NCI-H1417 (cell line): ENCODE measurements around the gene EDARADD.

Experiments used
- DNase-seq, 3 experiments: peaks; one replicate each; lab custom pipeline; 2025; lab: John Stamatoyannopoulos, UW

EDARADD gene

DNA sequence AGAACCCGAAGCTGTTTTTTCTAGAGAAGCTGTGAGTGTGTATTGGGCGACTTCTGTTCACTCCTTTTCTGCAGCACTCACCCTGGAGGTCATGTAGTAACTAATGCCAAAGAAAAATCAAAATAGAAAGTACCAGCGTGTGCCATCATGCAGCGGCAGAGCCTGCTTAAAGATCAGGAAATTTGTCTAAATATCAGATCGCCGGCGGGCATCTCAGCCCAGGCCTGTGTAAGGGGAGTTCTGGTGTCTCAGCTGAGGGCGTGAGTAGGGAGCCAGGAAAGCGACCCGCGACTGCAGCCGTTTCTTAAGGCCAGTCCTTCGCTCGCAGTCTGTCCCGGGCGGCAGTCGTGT, 768 bp downstream of the EDARADD start:
- DNase-seq, result peak in 1 of 3 experiments; percentile 79

DNA sequence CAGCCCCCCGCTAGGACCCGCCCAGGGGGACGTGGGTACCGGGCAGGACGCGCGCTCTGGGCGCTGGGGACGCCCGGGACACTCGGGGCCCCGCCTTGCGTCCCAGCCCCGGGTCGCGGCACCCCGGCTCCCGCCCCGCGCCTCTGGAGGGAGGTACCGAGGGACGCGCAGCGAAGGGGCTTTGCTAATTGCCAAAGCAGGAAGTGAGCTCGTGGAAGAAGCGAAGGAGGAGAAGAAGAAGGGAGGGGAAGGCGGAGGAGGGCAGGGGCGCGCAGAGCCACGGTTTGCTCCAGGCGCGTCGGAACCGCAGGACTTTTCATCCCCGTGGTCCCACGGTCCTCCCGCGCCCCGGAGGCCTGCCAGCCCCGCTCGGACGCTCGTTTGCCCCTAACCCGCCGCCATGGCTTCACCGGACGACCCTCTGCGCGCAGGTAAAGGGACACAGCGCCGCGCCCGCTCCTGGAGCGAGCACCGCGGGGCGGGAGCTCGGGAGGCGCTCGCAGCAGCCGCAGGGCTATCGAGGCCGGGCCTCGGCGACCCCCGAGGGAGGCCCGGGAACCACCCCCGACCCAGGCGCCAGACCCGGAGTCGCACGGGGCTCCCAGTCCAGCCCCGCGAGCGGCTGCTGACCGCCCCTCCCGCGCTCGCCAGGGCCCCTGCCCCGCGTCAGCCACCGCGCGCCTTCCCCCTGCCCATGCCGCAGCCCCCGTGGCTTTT, 1.3 kb downstream of the EDARADD start:
- DNase-seq, result peak in 2 of 3 experiments; percentile 79

DNA sequence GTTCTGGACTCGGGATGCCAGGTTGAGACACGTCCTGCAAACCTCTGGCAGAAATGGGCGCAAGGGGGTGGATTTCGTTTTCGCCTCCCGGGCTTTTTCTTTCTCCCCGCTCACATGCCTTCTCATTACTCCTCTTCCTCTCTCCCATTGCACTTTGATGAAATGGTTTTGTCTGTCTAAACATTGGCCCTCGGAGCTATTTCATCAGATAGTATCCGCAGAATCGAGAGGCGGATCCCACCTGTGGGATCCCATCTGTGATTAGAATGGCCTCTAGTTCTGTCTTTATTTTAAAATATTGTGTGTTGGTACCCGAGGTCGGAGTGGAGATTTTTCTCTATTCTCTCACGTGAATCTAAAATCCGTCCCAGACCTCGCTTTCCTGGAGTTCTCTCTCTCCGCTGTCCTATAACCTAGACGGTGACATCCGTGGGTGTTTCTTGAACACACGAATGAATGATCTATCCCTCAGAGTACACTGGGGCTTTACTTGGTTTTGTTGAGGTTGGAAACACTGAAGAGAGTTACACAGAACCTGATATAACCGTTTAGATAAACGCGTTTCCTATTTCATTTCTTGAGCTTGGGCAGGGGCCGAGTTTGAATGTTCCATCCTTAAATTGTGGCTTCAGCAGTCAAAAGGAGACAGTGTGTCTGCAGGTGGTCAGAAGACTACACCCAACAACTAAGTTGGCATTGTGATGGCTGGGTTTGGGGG, 2.0 kb downstream of the EDARADD start:
- DNase-seq, result no peak

DNA sequence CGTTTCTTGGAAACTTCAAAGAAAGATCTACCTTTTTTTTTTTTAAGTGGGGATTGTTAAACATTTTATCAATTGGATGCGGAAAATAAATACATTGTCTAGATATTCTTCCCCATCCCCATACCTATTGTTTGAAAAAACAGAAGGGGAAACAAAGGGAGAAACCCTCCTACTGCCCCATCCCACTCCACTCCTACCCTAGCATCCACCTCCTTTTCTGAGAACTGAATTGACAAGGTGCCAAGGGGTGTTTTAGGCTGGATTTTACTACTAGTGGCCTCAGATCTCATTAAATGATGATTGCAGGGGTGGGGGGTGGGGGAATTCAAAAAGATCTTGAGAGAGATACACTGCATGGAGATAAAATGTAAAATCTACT, 2.6 kb downstream of the EDARADD start:
- no peak for DNase-seq

DNA sequence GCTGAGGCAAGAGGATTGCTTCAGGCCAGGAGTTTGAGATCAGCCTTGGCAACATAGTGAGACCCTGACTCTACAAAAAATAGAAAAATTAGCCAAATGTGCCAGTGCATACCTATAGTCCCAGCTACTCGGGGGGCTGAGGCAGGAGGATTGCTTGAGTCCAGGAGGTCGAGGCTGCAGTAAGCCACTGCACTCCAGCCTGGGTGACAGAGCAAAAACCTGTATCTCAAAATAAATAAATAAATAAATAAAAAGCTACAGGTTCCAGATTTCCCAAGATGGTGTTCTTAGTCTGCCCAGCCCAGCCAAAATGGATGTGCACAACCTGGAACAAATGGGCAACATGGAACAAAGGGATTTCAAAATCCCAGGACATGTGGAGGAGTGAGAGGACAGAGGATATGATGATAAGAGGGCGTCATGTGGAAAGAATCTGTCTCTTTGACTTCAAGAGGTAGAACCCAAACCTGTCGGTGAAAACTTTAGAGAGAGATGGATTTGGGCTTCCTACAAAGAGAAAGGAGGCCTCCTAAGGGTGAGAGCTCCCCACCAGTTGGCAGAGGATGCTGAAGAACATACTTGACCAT, 3.2 kb downstream of the EDARADD start:
- no peak for DNase-seq

DNA sequence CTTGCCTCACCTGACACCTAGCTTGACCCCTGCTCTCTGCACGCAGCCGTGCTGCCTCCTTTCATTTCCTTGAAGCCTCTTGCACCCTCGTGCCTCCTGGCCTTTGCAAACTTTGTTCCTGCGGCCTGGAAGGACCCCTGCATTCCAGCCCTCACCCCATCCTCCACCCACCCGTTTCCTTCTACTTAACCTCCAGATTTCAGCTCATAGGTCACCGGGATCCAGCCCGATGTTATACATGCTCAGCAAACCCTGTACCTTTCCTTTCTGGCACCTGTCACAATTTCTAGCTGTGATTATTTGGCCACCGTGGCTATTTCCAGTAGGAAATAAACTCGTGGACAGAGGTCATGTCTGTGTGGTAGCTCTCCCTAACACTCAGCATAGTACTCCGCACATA, 4.5 kb downstream of the EDARADD start:
- no peak for DNase-seq

DNA sequence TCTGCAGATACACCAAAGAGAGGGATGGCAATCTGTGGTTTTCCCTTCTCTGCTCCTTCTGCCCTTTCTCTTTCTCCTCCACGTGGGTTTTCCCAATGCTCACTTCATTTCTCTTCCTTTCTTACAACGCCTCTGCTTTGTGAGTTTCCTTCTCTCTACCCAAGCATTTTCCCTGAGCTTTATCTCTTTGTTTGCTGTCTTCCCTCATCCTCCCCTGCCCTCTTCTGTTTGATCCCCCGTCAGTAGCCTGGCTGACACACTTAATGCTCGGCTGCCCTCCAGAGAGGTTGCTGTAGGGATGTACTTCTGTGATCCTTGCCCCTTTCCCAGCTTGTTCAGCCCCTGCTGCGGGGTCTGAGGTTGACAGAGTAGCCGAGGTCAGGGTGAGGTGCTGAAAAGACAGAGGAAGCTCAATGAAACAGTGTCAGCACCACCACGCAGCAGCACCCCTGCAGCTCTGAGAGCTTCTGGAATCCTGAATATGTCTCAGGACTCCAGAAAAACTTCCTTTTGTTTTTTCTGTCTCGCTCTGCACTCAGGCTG, 6.0 kb downstream of the EDARADD start:
- DNase-seq, result no peak

DNA sequence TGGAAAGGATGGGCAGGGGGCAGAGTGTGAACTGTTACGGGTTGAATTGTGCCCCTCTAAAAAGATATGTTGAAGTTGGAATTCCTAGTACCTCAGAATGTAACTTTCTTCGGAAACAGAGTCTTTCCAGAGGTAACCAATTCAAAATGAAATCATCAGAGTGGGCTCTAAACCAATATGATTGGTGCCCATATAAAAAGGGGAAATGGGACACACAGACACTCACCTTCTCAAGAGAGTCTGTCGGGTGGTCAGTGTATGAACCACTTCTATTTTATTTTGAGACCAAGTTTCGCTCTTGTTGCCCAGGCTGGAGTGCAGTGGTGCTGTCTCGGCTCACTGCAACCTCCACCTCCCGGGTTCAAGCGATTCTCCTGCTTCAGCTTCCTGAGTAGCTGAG, 7.6 kb downstream of the EDARADD start:
- no peak for DNase-seq

DNA sequence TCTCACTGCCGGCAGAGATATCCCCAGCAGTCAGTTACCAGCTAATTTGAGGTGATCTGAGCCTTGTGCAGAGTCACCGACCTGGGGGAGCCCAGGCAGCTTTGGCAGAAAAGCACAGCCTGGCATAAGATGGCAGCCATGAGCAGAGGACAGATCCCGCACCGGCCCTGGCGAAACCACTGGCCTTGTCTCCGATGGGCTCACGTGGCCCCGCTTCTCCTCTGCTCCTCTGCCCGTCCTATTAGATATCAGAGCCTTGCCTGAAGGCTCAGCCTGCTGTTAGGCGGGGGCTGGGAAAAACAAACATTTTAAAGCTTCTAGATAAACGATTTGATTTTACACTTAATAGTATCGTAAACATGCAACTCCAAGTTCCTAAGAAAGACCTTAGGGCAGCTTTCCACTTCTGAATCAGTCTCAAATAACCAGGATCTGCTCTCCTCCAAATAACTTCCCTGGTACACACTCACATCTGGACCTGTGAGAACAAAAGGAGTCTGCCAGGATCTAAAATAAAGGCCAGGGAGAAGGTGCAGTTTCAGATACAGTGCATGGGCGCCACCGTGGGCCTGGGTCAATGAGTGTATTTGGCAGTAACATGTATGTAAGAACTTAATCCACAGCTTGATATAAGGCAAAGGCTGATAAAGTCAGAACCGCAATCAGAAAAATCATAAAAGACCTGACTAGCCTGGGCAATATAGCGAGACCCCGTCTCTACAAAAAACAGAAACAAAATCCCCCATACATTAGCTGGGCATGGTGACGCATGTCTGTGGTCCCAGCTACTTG, 10.0 kb downstream of the EDARADD start:
- peak in 1 of 3 experiments; percentile 54 for DNase-seq

DNA sequence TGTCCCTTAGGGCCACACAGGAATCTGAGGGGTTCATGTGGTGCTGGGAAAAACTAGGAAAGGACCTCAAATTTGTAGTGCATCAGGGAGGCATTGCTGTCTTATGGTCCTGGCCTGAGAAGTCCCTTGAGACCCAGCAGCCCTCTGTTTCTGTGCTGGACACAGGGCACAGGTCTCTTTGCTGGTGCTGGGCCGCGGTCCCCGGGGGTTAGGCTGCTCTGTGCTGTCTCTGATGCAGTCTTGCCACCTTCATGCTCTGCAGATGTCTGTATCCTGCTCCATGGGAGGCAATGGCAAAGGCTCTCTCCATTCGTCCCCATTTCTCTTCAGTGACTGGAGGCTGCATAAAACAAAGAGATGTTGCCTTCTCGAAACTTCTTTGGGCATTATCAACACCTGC, 13.0 kb downstream of the EDARADD start:
- no peak for DNase-seq

DNA sequence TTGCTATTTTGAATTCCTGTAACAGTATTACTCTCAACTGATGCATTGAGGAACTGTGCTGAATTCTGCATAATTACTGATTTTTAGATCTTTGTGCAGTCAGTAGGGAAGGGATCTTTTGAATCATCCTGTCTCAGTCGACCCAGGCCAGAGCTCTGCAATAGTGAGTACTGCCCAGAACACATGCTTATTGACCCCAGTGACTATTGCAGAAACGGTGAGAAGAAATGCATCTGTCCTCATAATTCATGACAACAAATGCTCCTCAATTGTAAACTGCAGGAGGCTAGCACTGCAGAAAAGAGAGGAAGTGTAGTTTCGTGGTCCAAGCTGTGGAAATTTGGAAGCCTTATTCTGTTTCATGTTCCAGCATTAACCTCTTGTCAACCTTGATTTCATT, 19.6 kb downstream of the EDARADD start:
- no peak for DNase-seq

DNA sequence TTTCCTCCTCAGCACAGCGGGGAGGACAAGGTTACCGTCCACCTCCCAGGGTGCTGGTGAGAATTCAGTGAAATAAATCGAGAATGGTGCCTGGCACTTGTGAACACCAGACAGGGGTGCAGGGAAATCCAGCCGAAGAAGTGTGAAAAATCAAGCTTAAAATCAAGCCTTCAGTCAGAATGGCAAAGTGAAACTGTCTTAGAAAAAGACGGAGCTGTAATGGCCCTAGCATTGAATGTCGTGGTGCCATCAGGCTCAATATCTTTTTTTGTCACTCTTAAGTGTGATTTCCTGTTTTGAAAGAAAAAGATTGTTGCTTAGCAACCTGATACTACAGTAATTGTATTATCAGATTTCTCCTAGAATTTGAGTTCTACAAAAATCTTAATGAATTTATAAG, 22.1 kb downstream of the EDARADD start:
- peak in 1 of 3 experiments; percentile 5 for DNase-seq

DNA sequence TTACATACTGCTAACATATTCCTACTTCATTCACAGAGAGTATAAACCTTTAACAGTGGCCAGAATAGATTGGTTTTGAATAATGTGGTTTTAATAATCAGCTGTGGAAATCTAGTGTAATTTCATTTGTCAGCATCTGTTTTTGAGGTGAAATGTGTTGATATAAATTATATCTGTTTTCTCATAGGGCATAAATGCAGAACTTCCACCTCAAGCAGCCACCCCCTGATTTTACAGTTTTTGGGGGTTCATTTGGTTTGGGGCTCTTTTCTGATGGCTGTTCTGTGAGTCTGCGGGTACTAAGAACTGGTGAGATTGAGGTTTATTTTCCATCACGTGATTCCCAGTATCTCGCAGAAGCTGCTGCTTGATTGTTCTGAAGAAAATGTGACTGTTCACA, 23.2 kb downstream of the EDARADD start:
- no peak for DNase-seq

DNA sequence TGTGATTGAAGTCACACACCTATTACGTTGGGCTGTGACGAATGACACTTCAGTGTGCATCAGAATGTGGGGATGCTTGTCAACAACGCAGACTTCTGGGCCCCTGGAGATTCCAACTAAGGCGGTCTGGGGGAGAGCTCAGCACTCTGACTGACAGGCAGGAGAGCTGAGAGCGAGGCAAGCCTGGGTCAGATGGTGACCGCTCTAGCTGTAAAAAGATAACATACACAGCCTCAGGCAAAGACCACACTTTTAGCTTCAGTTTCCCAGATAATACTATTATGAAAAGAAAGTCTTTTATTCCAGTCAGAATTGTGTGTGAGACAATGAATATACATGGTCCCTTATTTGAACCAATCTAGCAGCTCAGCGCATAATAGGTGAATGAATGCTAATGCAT, 25.4 kb downstream of the EDARADD start:
- DNase-seq, result no peak

DNA sequence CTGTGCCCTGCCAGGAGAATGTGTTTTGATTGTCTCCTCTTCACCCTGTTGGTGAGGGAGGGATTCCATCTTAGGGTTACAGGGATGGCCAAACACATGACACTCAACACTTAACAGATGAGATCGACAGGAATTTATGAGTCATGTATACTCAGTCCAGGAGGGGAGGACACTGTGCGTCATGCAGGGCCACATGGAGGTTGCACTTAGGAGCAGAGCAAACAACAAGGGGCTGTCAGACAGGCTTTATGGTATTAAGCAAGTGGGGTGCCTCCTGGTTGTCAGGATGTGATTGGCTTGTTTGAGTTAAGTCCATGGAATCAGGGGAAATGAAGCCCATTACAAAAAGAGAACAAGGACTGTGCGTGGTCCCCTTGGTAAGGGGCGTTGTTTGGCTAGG, 26.9 kb downstream of the EDARADD start:
- DNase-seq, result no peak

DNA sequence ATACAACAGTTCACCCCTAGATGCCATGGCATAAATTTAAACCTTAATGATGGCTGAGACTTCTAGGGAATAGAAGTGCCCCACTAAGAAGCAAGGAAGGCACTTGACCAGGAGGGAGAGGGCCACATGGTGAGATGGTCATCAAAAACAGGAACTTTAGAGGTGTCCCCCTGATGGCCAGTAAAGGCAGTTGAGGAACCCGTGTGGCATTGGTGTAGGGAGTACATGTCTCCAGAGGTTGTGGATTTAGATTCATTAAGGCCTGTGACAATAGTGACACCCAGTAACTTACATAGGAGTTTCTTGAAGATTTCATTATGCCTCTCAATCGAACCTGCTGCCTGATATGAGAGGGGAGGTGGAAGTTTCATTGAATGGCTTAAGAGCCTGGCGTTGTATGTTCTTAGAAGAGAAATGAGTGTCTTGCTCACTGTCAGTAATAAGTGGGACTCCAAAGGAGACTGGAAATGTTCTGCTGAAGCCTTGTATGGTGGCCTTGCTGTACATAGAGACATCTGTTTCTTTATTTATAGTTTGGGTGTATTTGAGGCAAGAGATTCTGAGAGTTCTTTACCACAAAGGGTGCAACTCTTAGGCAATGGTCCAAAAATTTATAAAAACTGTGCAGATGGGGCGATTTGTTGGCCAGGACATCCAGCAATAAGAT, 27.9 kb downstream of the EDARADD start:
- no peak for DNase-seq

DNA sequence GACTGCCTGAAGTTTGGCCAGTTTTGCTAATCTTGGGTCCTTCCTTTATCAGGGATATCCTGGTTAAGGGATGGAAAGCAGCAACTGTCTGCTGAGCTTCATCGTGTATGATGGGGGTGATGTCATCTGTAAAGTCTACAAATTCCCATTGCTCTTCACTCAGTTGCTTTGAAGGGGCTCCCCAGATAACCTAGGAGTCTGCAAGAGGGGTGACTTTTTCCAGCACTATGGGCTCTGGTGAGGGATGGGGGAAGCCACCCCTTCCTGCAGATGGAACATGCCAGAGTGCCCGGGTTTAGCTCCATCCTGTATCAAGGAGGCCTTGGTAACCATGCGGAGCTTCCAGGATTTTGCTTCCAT, 28.4 kb downstream of the EDARADD start:
- no peak for DNase-seq

DNA sequence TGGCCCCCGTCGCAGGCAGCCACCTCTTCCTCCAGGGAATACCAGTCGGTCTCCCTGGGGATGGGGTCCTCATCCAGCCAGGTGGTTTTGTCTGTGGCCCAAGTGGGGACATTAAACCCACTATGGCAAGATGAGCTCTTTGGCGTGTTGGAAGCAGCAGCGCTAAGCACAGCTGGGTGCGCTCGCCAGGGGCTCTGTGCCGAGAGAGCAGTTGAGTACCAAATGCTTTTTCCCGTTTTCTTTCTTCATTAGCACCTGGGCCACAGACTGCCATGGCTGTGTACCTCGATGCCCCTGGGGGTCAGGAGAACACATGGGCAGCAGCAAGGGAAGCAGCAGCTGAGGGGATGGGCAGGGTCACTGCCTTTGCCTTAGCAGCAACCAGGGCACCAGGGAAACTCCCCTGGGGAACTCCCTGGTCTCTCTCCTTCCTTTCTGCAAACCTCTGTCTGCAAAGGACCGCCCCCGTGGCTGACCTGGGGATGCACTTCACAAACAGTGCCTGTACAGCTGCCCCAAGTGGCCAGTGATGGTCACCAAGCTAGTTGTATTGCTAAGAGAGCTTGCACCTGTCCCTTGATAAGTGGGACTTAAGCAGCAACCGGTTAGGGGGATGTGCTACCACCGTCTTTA, 31.1 kb downstream of the EDARADD start:
- DNase-seq, result no peak

DNA sequence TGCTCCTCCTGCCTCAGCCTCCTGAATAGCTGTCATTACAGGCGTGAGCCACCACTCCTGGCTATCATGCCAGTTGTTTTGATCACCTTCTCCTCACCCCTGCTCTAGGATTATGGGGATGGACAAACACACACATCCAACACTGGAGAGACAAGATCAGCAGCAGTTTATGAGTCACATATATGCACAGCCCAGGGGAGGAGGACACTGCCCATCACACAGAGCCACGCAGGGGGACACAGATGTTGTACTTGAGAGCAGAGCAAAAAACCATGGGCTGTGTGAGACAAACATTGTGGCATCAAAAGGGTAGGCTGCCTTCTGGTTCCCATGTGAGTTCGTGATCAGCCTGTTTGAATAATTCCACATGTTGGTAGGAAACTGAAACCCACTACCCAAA, 32.1 kb downstream of the EDARADD start:
- DNase-seq, result no peak

DNA sequence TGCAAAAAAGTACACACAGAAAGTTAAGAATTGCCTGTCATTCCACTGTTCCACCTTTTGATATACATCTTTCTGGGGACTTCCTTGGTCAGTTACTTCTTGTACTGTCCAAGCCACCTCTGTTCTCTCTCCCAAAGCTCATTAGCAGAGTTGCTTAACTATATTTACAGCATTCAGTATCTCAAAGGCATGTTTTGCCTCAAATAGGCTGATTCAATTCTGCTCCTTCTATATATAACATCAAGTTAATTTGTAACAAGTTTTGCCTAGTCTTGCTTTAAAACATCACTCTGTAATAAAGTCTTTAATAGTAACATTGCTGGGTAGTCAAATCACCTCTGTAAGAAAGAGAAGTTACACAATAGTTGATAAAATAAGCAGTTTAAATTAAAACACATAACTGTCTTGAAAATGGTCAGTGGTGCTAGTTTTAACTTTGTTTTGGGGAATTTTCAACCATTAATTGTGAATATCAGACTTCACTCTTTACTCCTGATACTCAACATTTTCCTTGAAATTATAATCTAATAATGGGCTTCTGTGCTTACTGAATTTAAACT, 35.7 kb downstream of the EDARADD start:
- DNase-seq, result no peak

DNA sequence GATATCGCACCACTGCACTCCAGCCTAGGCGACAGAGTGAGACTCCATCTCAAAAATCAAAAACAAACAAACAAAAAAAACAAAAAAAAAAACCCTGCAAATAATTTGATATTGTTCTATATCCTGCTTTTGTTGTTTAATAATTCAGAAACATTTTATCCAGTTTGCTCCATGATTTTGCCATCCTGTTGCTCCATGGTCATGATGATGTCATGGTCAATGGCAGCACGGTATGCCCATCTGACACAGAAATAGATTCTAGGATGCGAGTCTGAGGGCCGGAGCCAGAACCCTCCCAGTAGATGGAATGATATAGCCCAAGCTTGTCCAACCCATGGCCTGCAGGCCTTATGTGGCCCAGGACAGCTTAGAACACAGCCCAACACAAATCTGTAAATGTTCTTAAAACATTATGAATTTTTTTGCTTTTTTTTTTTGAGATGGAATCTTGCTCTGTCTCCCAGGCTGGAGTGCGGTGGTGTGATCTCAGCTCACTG, 39.8 kb downstream of the EDARADD start:
- no peak for DNase-seq
